ENCODE measurements around the gene CARD11.

Gene CARD11

GRCh38 chr7:2886391-2886790 lies 157.3 kb downstream of the CARD11 start:
- no peak overlapping the region for H3K4me3 ChIP-seq
- H3K36me3 ChIP-seq = no peaks in the 10 kb centered on the region
- no peak overlapping the region for H3K27ac ChIP-seq
- peaks cover 0 to 35% of the 10 kb centered on the region in 2 donors for H3K27me3 ChIP-seq
- no peak for TF ChIP-seq CTCF (IDR thresholded peaks at IDR 0.05)
- no peaks in the 10 kb centered on the region for H3K9me3 ChIP-seq
- intact Hi-C loops (cut with DNase I; ENCODE audit: low total_unique reads) = loop anchor here (10.0 kb wide), 1 partner anchor 398 kb away; no protein-coding TSS in a partner anchor
- peaks cover 0 to 11% (median 2%) of the 10 kb centered on the region in 4 donors for H3K4me1 ChIP-seq
- DNase-seq = no peak

- no peak for DNase-seq
- no peaks in the 10 kb centered on the region for H3K9me3 ChIP-seq
- H3K4me1 ChIP-seq = peaks cover 0 to 11% (median 2%) of the 10 kb centered on the region in 4 donors
- H3K4me3 ChIP-seq = no peak overlapping the region
- H3K27ac ChIP-seq = no peak overlapping the region
- intact Hi-C loops (cut with DNase I; ENCODE audit: low total_unique reads) = loop anchor here (10.0 kb wide), 1 partner anchor 401 kb away; no protein-coding TSS in a partner anchor
- peaks cover 0 to 37% of the 10 kb centered on the region in 2 donors for H3K27me3 ChIP-seq
- H3K36me3 ChIP-seq = no peaks in the 10 kb centered on the region
- no peak for TF ChIP-seq CTCF (IDR thresholded peaks at IDR 0.05)
Measured at GRCh38 chr7:2884161-2884560, 159.5 kb downstream of the CARD11 start.

DNA sequence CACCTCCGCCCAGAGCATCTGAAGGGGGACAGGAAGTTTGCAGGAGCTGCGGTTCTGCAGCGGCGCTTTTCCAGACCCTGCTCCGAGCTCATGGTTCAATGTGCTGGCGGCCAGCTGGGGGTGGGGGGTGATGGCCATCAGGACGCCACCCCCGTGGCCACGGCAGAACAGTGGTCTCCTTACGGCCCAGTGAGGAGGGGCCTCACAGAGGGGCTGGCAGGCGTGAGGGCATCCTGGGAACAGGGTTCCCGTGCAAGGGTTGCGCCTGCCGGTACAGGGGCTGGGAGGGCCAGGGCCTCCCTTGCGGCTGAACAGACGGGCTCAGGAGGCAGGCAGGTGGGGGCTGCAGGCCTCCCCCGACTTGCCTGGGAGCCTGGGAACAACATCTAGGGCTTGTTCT lies 160.6 kb downstream of the CARD11 start:
- Histone ChIP-seq H3K27ac (no peak overlapping the region), H3K9me3 (no peaks in the 10 kb centered on the region), H3K36me3 (no peaks in the 10 kb centered on the region), H3K27me3 (peaks cover 0 to 37% of the 10 kb centered on the region in 2 donors), H3K4me1 (peaks cover 0 to 11% (median 2%) of the 10 kb centered on the region in 4 donors), H3K4me3 (no peak overlapping the region)
- intact Hi-C loops (cut with DNase I; ENCODE audit: low total_unique reads) = loop anchor here (10.0 kb wide), 1 partner anchor 402 kb away; no protein-coding TSS in a partner anchor
- no peak for TF ChIP-seq CTCF (IDR thresholded peaks at IDR 0.05)
- DNase-seq = no peak

DNA sequence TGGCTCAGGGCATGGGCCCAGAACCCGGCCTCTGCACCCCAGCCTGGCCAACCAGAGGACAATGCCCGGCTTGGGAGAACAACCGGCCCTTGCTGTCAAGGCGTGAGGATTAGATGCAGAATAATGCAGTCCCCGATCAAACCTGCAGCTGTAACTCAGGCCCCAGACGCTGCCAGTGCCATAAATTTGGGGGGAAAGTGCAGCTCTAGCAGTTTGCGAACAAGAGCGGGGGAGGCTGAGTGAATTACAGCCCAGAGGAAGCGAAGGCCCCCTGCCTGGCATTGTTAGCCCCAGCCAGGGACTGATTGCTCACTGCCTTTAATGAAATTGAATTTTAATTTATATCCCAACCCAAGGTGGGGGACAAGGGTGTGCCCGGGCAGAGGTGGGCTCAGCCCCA lies 161.6 kb downstream of the CARD11 start:
- H3K9me3 ChIP-seq = no peaks in the 10 kb centered on the region
- peaks cover 0 to 4% (median under 1%) of the 10 kb centered on the region in 4 donors for H3K4me1 ChIP-seq
- TF ChIP-seq CTCF (IDR thresholded peaks at IDR 0.05) = no peak
- H3K36me3 ChIP-seq = no peaks in the 10 kb centered on the region
- intact Hi-C loops (cut with DNase I; ENCODE audit: low total_unique reads) = loop anchor here (10.0 kb wide), 1 partner anchor 403 kb away; no protein-coding TSS in a partner anchor
- H3K27ac ChIP-seq = no peak overlapping the region
- peaks cover 0 to 37% of the 10 kb centered on the region in 2 donors for H3K27me3 ChIP-seq
- H3K4me3 ChIP-seq = no peak overlapping the region
- no peak for DNase-seq

- Histone ChIP-seq H3K4me3 (no peak overlapping the region), H3K27me3 (peaks cover 0 to 34% of the 10 kb centered on the region in 2 donors), H3K27ac (no peak overlapping the region), H3K4me1 (no peaks in the 10 kb centered on the region), H3K9me3 (no peaks in the 10 kb centered on the region), H3K36me3 (no peaks in the 10 kb centered on the region)
- TF ChIP-seq CTCF (IDR thresholded peaks at IDR 0.05) = no peak
- no peak for DNase-seq
- intact Hi-C loops (cut with DNase I; ENCODE audit: low total_unique reads) = loop anchor here (10.0 kb wide), 1 partner anchor 404 kb away; no protein-coding TSS in a partner anchor
Measured at GRCh38 chr7:2880874-2881533, 162.7 kb downstream of the CARD11 start.
